ENCODE results near the gene ANKRD39. TPM values are rescaled to one million over a fixed set of nuclear protein-coding genes. Genes with fewer than 3 reads are reported as not detected.
"Not testable (repeated sequence)": the region's sequence is repeated elsewhere in the genome, so short reads cannot be mapped to it uniquely, and the experiment has no call there.

Gene ANKRD39
- total and polyA plus RNA-seq, 2 of the 8 experiments (the other 6 are each of a cell fraction or from before 2014, with no cell fraction given): 18.5 to 21.3 TPM

GRCh38 chr2:96863056-96863455, 5.2 kb upstream of the ANKRD39 start:
- H2BK20ac ChIP-seq (ENCODE audit: low read length); H2BK5ac ChIP-seq (ENCODE audit: low read depth, low read length); H3K4ac ChIP-seq (replicated peaks; ENCODE audit: insufficient read length, low read depth, low read length); H4K91ac ChIP-seq (replicated peaks; ENCODE audit: insufficient read length, low read length); DNase-seq (ENCODE audit: low read depth in 1 of 2, low spot score in 2 of 2); H3K4me3 ChIP-seq (ENCODE audit: extremely low read depth in 1 of 4, insufficient read depth in 2 of 4, low read depth in 3 of 4, low read length in 4 of 4); H3K4me2 ChIP-seq (ENCODE audit: insufficient read depth in 1 of 2, low read depth in 2 of 2, low read length in 2 of 2); H2AK5ac ChIP-seq (ENCODE audit: low read depth, low read length); H3K9ac ChIP-seq (replicated peaks in 1 of 4; ENCODE audit: extremely low read depth in 1 of 4, low read depth in 3 of 4, low read length in 3 of 4); FAIRE-seq; H2AFZ ChIP-seq (ENCODE audit: low read length); H3K18ac ChIP-seq (ENCODE audit: extremely low read depth, low read length); H3K14ac ChIP-seq (ENCODE audit: insufficient read length); H3K27me3 ChIP-seq (replicated peaks in 1 of 4; ENCODE audit: control insufficient read depth in 3 of 4, extremely low read depth in 1 of 4, insufficient read depth in 3 of 4, low read length in 3 of 4); H3K27ac ChIP-seq (ENCODE audit: low read depth, low read length); H3K23ac ChIP-seq (ENCODE audit: insufficient read length); H4K5ac ChIP-seq (ENCODE audit: insufficient read length, low read depth, low read length); H2BK15ac ChIP-seq (ENCODE audit: low read length); H3K56ac ChIP-seq (replicated peaks; ENCODE audit: insufficient read length, low read depth, low read length); H3K9me3 ChIP-seq (ENCODE audit: insufficient read depth in 2 of 2, low read depth in 1 of 2, low read length in 1 of 2); H2BK120ac ChIP-seq (replicated peaks; ENCODE audit: low read depth, low read length); H2BK12ac ChIP-seq (ENCODE audit: low read depth, low read length); H4K8ac ChIP-seq (ENCODE audit: extremely low read depth, insufficient read depth, low read length): not testable (repeated sequence)
- WGBS, 2 experiments (ENCODE audit: extremely low coverage in 1 of 2, insufficient coverage in 1 of 2, insufficient read length in 1 of 2, insufficient replicate concordance in 2 of 2, low coverage in 1 of 2, low lambda C conversion rate in 2 of 2, missing lambda C conversion rate in 1 of 2): 94% methylated on average over 4 of the region's 4 CpGs; no CpG with 5 or more reads in 1 of the 2 experiments
- Histone ChIP-seq H3K79me1 (ENCODE audit: low read depth, low read length) (peaks cover 16% of the 10 kb centered on the region), H3K23me2 (ENCODE audit: low read depth, low read length) (peaks cover 11% of the 10 kb centered on the region), H3K36me3 (ENCODE audit: control insufficient read depth in 2 of 4, insufficient read depth in 4 of 4, low read length in 3 of 4) (peaks cover 34 to 72% (median 55%) of the 10 kb centered on the region in 4 experiments), H3K4me1 (replicated peaks in 1 of 4; ENCODE audit: control insufficient read depth in 3 of 4, insufficient read depth in 4 of 4, low read length in 3 of 4) (peaks cover 0 to 18% (median 12%) of the 10 kb centered on the region in 4 experiments; a peak in 6 of 7 replicates), H3K79me2 (ENCODE audit: control insufficient read depth in 1 of 2, insufficient read depth in 2 of 2, low read length in 2 of 2) (peaks cover under 1 to 27% of the 10 kb centered on the region in 2 experiments), H4K20me1 (replicated peaks in 1 of 2; ENCODE audit: control insufficient read depth in 1 of 2, insufficient read depth in 2 of 2, low read length in 2 of 2) (peaks cover 14 to 29% of the 10 kb centered on the region in 2 experiments)
- CTCF ChIA-PET (ENCODE audit: partially characterized antibody): interaction anchor here (0.6 to 8.3 kb wide), 8 partner anchors 11 to 98 kb away, joined by 3 to 89 read pairs (median 4); no protein-coding TSS in a partner anchor
- POLR2A ChIA-PET (ENCODE audit: partially characterized antibody): interaction anchor here (0.7 to 2.9 kb wide), 5 partner anchors 12 to 88 kb away, joined by 3 to 9 read pairs (median 7); no protein-coding TSS in a partner anchor

All from H1 (cell line).